CD4-positive, alpha-beta T cell (primary cell): ENCODE measurements around the gene SHH. TPM values are rescaled to one million over a fixed set of nuclear protein-coding genes. Genes with fewer than 3 reads are reported as not detected.

ENCODE experiments used
- ATAC-seq: fragments of 200-7000 bp; cut with Tn5 transposase; one replicate; pipeline ENCODE4 v1.10.0; 2022; ENCODE audit warnings: mild to moderate bottlenecking; ENCODE audit not compliant: poor library complexity
- CTCF ChIA-PET: fragments of 350-600 bp; sonication (Branson Sonifier 250); formaldehyde crosslinking; loops from one replicate; lab custom pipeline; 2021; ENCODE audit warnings: antibody characterized with exemption, inconsistent platforms; lab: Charles Lee
- POLR2A ChIA-PET: fragments of 350-600 bp; sonication (Branson Sonifier 250); formaldehyde crosslinking; loops from one replicate; lab custom pipeline; 2021; ENCODE audit warnings: antibody characterized with exemption, inconsistent platforms; lab: Charles Lee
- DNase-seq, 14 experiments: peaks; one replicate each; pipeline ENCODE4 v3.0.0-alpha.2; 2013 to 2020; ENCODE audit warnings: mixed read lengths in 2 of 14
- H3K27ac ChIP-seq, 2 donors: one replicate each; pipeline versions ENCODE4 v1.5.1 to v1.7.0; 2013; ENCODE audit warnings: low read length in 2 of 2, low read depth in 1 of 2, mild to moderate bottlenecking in 1 of 2
- H3K27me3 ChIP-seq, 2 experiments: 1 replicate in 1 of 2; 2 replicates in 1 of 2; pipeline versions ENCODE4 v1.6.1 to v1.7.0; 2013; ENCODE audit warnings: low read length in 2 of 2, control low read depth in 1 of 2, mild to moderate bottlenecking in 1 of 2, moderate library complexity in 1 of 2; ENCODE audit not compliant: insufficient read depth in 2 of 2, control insufficient read depth in 1 of 2
- H3K36me3 ChIP-seq: one replicate; pipeline ENCODE4 v1.6.1; 2013; ENCODE audit warnings: low read length, control low read depth; ENCODE audit not compliant: insufficient read depth
- H3K4me1 ChIP-seq: one replicate; pipeline ENCODE4 v1.6.1; 2013; ENCODE audit warnings: low read length, control low read depth; ENCODE audit not compliant: insufficient read depth
- H3K4me3 ChIP-seq: one replicate; pipeline ENCODE4 v1.5.1; 2013; ENCODE audit warnings: mild to moderate bottlenecking, low read length, moderate library complexity
- H3K9me3 ChIP-seq, 2 experiments: 1 replicate in 1 of 2; 2 replicates in 1 of 2; pipeline versions ENCODE4 v1.6.1 to v1.7.0; 2013; ENCODE audit warnings: low read length in 2 of 2, mild to moderate bottlenecking in 2 of 2, control low read depth in 1 of 2, moderate library complexity in 1 of 2; ENCODE audit not compliant: control insufficient read depth in 1 of 2, insufficient read depth in 1 of 2
- H3K27ac Mint-ChIP-seq: one replicate; pipeline ENCODE4 v1.8.0; 2020; ENCODE audit warnings: mixed read lengths
- H3K27me3 Mint-ChIP-seq: one replicate; pipeline ENCODE4 v1.8.0; 2021; ENCODE audit warnings: mixed read lengths
- H3K36me3 Mint-ChIP-seq: one replicate; pipeline ENCODE4 v1.8.0; 2021; ENCODE audit warnings: low read depth, mixed read lengths
- H3K4me1 Mint-ChIP-seq: one replicate; pipeline ENCODE4 v1.8.0; 2021; ENCODE audit warnings: low read depth, mixed read lengths
- H3K4me3 Mint-ChIP-seq: one replicate; pipeline ENCODE4 v1.8.0; 2020; ENCODE audit warnings: mild to moderate bottlenecking, mixed read lengths
- H3K9me3 Mint-ChIP-seq: one replicate; pipeline ENCODE4 v1.8.0; 2020; ENCODE audit warnings: mixed read lengths
- intact Hi-C, 2 experiments: fragments of 100-400 bp; cut with DNase I in 1 of 2; cut with micrococcal nuclease in 1 of 2; formaldehyde crosslinking; loops; one replicate each; pipeline versions ENCODE4 v1.15.1 to v1.9.0; 2023 to 2025; cut with DNase I, micrococcal nuclease
- total RNA-seq, 174 experiments: library from RNA in 2 of 174; stranded (reverse) in 2 of 174; gene quantifications; one replicate each; pipeline ENCODE4 v1.2.3 and lab custom pipeline; 2021 to 2026
- TF ChIP-seq, protein P1 (sequence below): fragments of 200-600 bp; IDR thresholded peaks from one replicate; pipeline ENCODE4 v1.8.0; 2022; ENCODE audit warnings: antibody characterized with exemption, mild to moderate bottlenecking

Gene SHH
- total RNA-seq, 2 experiments from 2014 or later, result not detected

DNA sequence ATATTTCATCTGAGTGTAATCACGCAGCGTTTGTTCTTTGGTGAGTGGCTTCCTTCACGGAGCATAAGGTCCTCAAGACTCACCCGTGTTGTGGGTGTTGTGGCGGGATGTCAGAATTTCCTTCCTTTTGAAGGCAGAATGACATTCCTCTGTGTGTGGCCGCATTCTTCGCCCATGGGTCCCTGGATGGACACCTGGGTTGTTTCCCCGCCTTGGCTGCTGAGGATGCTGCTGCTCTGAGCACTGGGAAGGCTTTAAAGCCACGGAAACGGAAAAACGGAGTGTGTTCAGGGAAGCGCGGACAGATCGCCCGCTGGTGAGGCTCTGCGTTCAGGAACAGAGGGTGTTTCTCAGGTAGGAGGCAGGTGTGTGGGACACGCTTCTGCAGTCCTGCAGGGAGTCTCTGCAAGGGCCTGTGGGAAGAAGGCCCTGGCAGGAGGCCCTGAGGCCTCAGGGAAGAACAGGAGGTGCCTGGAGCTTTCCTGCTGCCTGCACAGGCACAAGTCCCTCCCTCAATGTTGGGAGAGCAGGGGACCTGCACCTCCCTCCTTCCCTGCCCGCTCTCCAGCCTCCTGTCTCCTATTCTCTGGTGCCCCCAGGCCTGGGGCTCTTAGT lies 35.7 kb upstream of the SHH start:
- Histone ChIP-seq H3K4me1 (no peaks in the 10 kb centered on the region), H3K4me3 (no peak overlapping the region), H3K27ac (no peak overlapping the region), H3K27me3 (peaks cover 4 to 7% of the 10 kb centered on the region in 2 experiments), H3K9me3 (peaks cover 0 to 7% of the 10 kb centered on the region in 2 experiments), H3K36me3 (no peaks in the 10 kb centered on the region)
- Mint-ChIP-seq H3K4me3 (no peak overlapping the region), H3K36me3 (no peaks in the 10 kb centered on the region), H3K27ac (no peak overlapping the region), H3K9me3 (no peaks in the 10 kb centered on the region), H3K4me1 (no peaks in the 10 kb centered on the region), H3K27me3 (peaks cover 14% of the 10 kb centered on the region)
- intact Hi-C loops, result no loop called here
- TF ChIP-seq, protein P1, sequence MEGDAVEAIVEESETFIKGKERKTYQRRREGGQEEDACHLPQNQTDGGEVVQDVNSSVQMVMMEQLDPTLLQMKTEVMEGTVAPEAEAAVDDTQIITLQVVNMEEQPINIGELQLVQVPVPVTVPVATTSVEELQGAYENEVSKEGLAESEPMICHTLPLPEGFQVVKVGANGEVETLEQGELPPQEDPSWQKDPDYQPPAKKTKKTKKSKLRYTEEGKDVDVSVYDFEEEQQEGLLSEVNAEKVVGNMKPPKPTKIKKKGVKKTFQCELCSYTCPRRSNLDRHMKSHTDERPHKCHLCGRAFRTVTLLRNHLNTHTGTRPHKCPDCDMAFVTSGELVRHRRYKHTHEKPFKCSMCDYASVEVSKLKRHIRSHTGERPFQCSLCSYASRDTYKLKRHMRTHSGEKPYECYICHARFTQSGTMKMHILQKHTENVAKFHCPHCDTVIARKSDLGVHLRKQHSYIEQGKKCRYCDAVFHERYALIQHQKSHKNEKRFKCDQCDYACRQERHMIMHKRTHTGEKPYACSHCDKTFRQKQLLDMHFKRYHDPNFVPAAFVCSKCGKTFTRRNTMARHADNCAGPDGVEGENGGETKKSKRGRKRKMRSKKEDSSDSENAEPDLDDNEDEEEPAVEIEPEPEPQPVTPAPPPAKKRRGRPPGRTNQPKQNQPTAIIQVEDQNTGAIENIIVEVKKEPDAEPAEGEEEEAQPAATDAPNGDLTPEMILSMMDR, result no peak
- ChIA-PET POLR2A (no interaction called here), CTCF (no interaction called here)
- ATAC-seq (no peak), DNase-seq (no peak)

GRCh38 chr7:155846936-155847335 lies 34.7 kb upstream of the SHH start:
- intact Hi-C loops, result no loop called here
- DNase-seq (no peak), ATAC-seq (no peak)
- Histone ChIP-seq H3K36me3 (no peaks in the 10 kb centered on the region), H3K27ac (no peak overlapping the region), H3K27me3 (peaks cover 4 to 7% of the 10 kb centered on the region in 2 experiments), H3K4me3 (no peak overlapping the region), H3K4me1 (no peaks in the 10 kb centered on the region), H3K9me3 (peaks cover 0 to 7% of the 10 kb centered on the region in 2 experiments)
- H3K36me3 Mint-ChIP-seq, result no peaks in the 10 kb centered on the region
- ChIA-PET CTCF (no interaction called here), POLR2A (no interaction called here)
- H3K27me3 Mint-ChIP-seq, result peaks cover 10% of the 10 kb centered on the region
- H3K4me3 Mint-ChIP-seq, result no peak overlapping the region
- no peak overlapping the region for H3K27ac Mint-ChIP-seq
- no peaks in the 10 kb centered on the region for H3K9me3 Mint-ChIP-seq
- H3K4me1 Mint-ChIP-seq, result no peaks in the 10 kb centered on the region
- TF ChIP-seq, protein P1, result no peak

- H3K4me1 Mint-ChIP-seq, result no peaks in the 10 kb centered on the region
- H3K4me3 Mint-ChIP-seq, result no peak overlapping the region
- peaks cover 4 to 7% of the 10 kb centered on the region in 2 experiments for H3K27me3 ChIP-seq
- intact Hi-C loops, result no loop called here
- ChIA-PET POLR2A (no interaction called here), CTCF (no interaction called here)
- H3K4me3 ChIP-seq, result no peak overlapping the region
- H3K9me3 Mint-ChIP-seq, result no peaks in the 10 kb centered on the region
- no peaks in the 10 kb centered on the region for H3K4me1 ChIP-seq
- no peaks in the 10 kb centered on the region for H3K36me3 ChIP-seq
- H3K27ac Mint-ChIP-seq, result no peak overlapping the region
- peaks cover 0 to 7% of the 10 kb centered on the region in 2 experiments for H3K9me3 ChIP-seq
- no peak overlapping the region for H3K27ac ChIP-seq
- ATAC-seq (no peak), DNase-seq (no peak)
- TF ChIP-seq, protein P1, result no peak
- no peaks in the 10 kb centered on the region for H3K36me3 Mint-ChIP-seq
- peaks cover 13% of the 10 kb centered on the region for H3K27me3 Mint-ChIP-seq
Measured at GRCh38 chr7:155846156-155846555, 33.9 kb upstream of the SHH start.
